IgD-negative memory B cell (primary cell): Measurements from ENCODE around the gene RBMS2. TPM values are rescaled to one million over a fixed set of nuclear protein-coding genes. Genes with fewer than 3 reads are reported as not detected.
"Not testable (repeated sequence)": the region's sequence is repeated elsewhere in the genome, so short reads cannot be mapped to it uniquely, and the experiment has no call there.

Source experiments
- H3K27ac Mint-ChIP-seq, 3 donors: one replicate each; pipeline ENCODE4 v1.8.0; 2020 to 2022; ENCODE audit warnings: mild to moderate bottlenecking in 3 of 3, mixed read lengths in 3 of 3, moderate library complexity in 1 of 3
- H3K27me3 Mint-ChIP-seq: one replicate; pipeline ENCODE4 v1.8.0; 2021; ENCODE audit warnings: mixed read lengths
- H3K36me3 Mint-ChIP-seq: one replicate; pipeline ENCODE4 v1.8.0; 2020; ENCODE audit warnings: mild to moderate bottlenecking, mixed read lengths
- H3K4me1 Mint-ChIP-seq, 3 donors: one replicate each; pipeline ENCODE4 v1.8.0; 2020 to 2022; ENCODE audit warnings: mixed read lengths in 3 of 3, mild to moderate bottlenecking in 1 of 3
- H3K4me3 Mint-ChIP-seq, 4 donors: one replicate each; pipeline ENCODE4 v1.8.0; 2020 to 2022; ENCODE audit warnings: mild to moderate bottlenecking in 4 of 4, mixed read lengths in 4 of 4, moderate library complexity in 3 of 4
- H3K9me3 Mint-ChIP-seq, 3 donors: one replicate each; pipeline ENCODE4 v1.8.0; 2020 to 2021; ENCODE audit warnings: mixed read lengths in 3 of 3, mild to moderate bottlenecking in 1 of 3
- polyA plus RNA-seq: library from polyadenylated mRNA; unstranded; fragments of 300-500 nt; fragmentation: Illumina TruSeq; gene quantifications from one replicate; pipeline ENCODE4 v1.2.3, GENCODE V29; 2021

Gene RBMS2
- 0.28 TPM for polyA plus RNA-seq

- peaks cover 2% of the 10 kb centered on the region for H3K36me3 Mint-ChIP-seq
- H3K4me1 Mint-ChIP-seq = peaks cover 8 to 15% (median 12%) of the 10 kb centered on the region in 3 donors
- H3K9me3 Mint-ChIP-seq = no peaks in the 10 kb centered on the region
- H3K27ac Mint-ChIP-seq = peak within 1 kb of the TSS in 1 of 3 donors; percentile 60
- peaks cover 17% of the 10 kb centered on the region for H3K27me3 Mint-ChIP-seq
- H3K4me3 Mint-ChIP-seq = peak within 1 kb of the TSS; percentile 27 to 92 (median 81)
These were observed at the start of gene RBMS2 for GRCh38 chr12:56521590-56522371. Gene RBMS2 (plus strand): TSS chr12:56521820. CDS start chr12:56522024, 204 bp downstream.

GRCh38 chr12:56474389-56474788, 47.2 kb upstream of the RBMS2 start:
- no peak overlapping the region for H3K27ac Mint-ChIP-seq
- no peaks in the 10 kb centered on the region for H3K9me3 Mint-ChIP-seq
- no peaks in the 10 kb centered on the region for H3K27me3 Mint-ChIP-seq
- no peak overlapping the region for H3K4me3 Mint-ChIP-seq
- peaks cover 5% of the 10 kb centered on the region for H3K36me3 Mint-ChIP-seq
- peaks cover 8 to 13% (median 13%) of the 10 kb centered on the region in 3 donors for H3K4me1 Mint-ChIP-seq

GRCh38 chr12:56476143-56476542, 45.5 kb upstream of the RBMS2 start:
- H3K27ac Mint-ChIP-seq = no peak overlapping the region
- H3K36me3 Mint-ChIP-seq = peaks cover 5% of the 10 kb centered on the region
- H3K9me3 Mint-ChIP-seq = no peaks in the 10 kb centered on the region
- H3K4me1 Mint-ChIP-seq = peaks cover 5 to 9% (median 8%) of the 10 kb centered on the region in 3 donors
- H3K4me3 Mint-ChIP-seq = no peak overlapping the region
- no peaks in the 10 kb centered on the region for H3K27me3 Mint-ChIP-seq

- Mint-ChIP-seq H3K27ac (peak overlapping the region in 1 of 3 donors; percentile 7), H3K9me3 (no peaks in the 10 kb centered on the region), H3K27me3 (no peaks in the 10 kb centered on the region), H3K4me1 (peaks cover 4 to 9% (median 7%) of the 10 kb centered on the region in 3 donors), H3K36me3 (peaks cover 5% of the 10 kb centered on the region), H3K4me3 (no peak overlapping the region)
These were observed 44.6 kb upstream of the RBMS2 start for GRCh38 chr12:56476972-56477432.

DNA sequence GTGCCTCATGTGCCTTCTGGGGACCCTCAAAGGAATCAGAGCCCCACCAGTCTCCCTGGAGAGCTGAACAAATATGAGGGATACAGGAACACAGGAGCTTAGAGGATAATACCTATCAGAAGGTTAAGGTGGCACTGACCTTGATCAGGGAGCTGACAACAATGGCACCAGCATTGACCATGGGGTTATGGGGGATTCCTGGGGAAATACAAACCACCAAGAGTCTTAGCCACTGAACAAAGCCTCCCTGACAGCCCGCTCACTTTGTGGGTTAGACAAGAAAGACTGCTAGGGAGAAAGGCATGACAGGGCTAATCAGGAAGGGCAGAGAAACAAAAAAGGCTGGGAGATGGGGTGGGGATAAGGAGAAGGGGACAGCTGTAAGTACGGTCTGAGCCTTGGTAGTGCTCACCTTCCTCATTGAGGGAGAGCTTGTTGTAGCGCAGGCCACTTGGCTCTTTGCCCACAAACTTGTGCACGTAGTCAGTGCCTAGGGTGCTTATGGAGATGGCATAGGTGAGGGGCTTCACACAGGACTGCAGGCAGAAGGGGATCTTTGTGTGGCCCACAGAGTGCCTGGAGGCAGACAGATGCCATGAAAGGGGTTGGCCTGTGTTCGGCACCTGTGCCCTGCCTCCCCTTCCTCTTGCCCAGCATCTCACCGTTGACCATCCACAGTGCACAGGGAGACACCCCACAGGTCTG, 43.9 kb upstream of the RBMS2 start:
- no peak overlapping the region for H3K27ac Mint-ChIP-seq
- H3K27me3 Mint-ChIP-seq = no peaks in the 10 kb centered on the region

DNA sequence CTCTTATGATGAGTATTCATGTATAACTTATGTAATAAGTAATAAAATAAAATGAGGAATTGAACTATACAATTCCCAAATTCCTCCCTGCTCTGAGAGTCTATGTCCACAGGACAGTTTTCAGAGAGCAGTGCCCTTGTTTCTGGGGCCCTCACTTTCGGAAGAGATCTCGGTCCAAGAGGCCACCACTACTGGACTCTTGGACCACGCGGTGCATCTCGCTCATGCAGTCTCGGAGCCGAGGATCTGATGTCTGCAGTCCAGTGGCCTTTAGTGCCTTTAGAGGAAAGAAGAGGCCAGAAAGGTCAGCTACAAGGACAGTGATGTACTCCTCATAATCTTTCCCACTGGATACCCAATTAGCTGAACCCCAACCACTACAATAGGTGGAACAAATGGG, 42.0 kb upstream of the RBMS2 start:
- H3K4me3 Mint-ChIP-seq = no peak overlapping the region
- H3K27ac Mint-ChIP-seq = no peak overlapping the region
- H3K27me3 Mint-ChIP-seq = no peaks in the 10 kb centered on the region
- H3K9me3 Mint-ChIP-seq = no peaks in the 10 kb centered on the region
- H3K36me3 Mint-ChIP-seq = peaks cover 5% of the 10 kb centered on the region
- H3K4me1 Mint-ChIP-seq = peaks cover 0 to 4% (median 3%) of the 10 kb centered on the region in 3 donors

More for the DNA sequence above, 43.9 kb upstream of the RBMS2 start:
- Mint-ChIP-seq H3K36me3 (peaks cover 5% of the 10 kb centered on the region), H3K4me3 (no peak overlapping the region), H3K4me1 (peaks cover 4 to 9% (median 5%) of the 10 kb centered on the region in 3 donors), H3K9me3 (no peaks in the 10 kb centered on the region)

- Mint-ChIP-seq H3K36me3 (no peaks in the 10 kb centered on the region), H3K27me3 (peaks cover 8% of the 10 kb centered on the region), H3K4me1 (peaks cover 9 to 21% (median 10%) of the 10 kb centered on the region in 3 donors), H3K9me3 (peaks cover 0 to 1% (median 0%) of the 10 kb centered on the region in 3 donors), H3K27ac (no peak overlapping the region), H3K4me3 (peak overlapping the region in 1 of 4 donors; percentile 55)
These were observed 37.1 kb upstream of the RBMS2 start for GRCh38 chr12:56484566-56484965.

DNA sequence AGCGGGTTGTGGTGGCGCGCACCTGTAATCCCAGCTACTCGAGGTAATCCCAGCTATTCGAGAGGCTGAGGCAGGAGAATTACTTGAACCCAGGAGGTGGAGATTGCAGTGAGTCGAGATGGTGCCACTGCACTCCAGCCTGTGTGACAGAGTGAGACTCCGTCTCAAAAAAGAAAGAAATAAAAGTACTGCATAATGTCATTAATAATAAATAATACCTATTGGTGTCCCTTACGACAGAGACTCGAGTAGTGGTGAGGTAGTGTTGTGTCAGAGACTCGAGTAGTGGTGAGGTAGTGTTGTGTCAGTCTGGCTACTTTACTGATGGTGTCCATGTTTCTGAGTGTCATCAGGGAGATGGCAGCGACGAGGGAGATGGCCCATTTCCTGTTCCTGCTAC, 34.9 kb upstream of the RBMS2 start:
- peaks cover 8 to 18% (median 10%) of the 10 kb centered on the region in 3 donors for H3K4me1 Mint-ChIP-seq
- peaks cover 0 to 1% (median 0%) of the 10 kb centered on the region in 3 donors for H3K9me3 Mint-ChIP-seq
- peaks cover 13% of the 10 kb centered on the region for H3K27me3 Mint-ChIP-seq
- peak overlapping the region; percentile 38 to 98 (median 78) for H3K4me3 Mint-ChIP-seq
- H3K27ac Mint-ChIP-seq = peak overlapping the region in 1 of 3 donors; percentile 9
- H3K36me3 Mint-ChIP-seq = no peaks in the 10 kb centered on the region

- H3K36me3 Mint-ChIP-seq = no peaks in the 10 kb centered on the region
- H3K4me3 Mint-ChIP-seq = peak overlapping the region; percentile 78 to 98 (median 94)
- H3K27ac Mint-ChIP-seq = peak overlapping the region; percentile 28 to 81 (median 39)
- H3K9me3 Mint-ChIP-seq = peaks cover 0 to 1% (median 0%) of the 10 kb centered on the region in 3 donors
- H3K4me1 Mint-ChIP-seq = peaks cover 8 to 18% (median 10%) of the 10 kb centered on the region in 3 donors
- H3K27me3 Mint-ChIP-seq = peaks cover 16% of the 10 kb centered on the region
These were observed 34.1 kb upstream of the RBMS2 start for GRCh38 chr12:56487448-56488040.

GRCh38 chr12:56488041-56488955, 33.3 kb upstream of the RBMS2 start, which contains the start of gene GLS2:
Gene GLS2 (minus strand): TSS chr12:56488161. CDS start chr12:56488118, 43 bp downstream.
- Mint-ChIP-seq H3K27ac (peak within 1 kb of the TSS; percentile 39 to 81 (median 45)), H3K4me3 (peak within 1 kb of the TSS; percentile 78 to 98 (median 94)), H3K36me3 (no peaks in the 10 kb centered on the region), H3K9me3 (peaks cover 0 to 1% (median 0%) of the 10 kb centered on the region in 3 donors), H3K4me1 (peaks cover 8 to 18% (median 10%) of the 10 kb centered on the region in 3 donors), H3K27me3 (peaks cover 16% of the 10 kb centered on the region)

DNA sequence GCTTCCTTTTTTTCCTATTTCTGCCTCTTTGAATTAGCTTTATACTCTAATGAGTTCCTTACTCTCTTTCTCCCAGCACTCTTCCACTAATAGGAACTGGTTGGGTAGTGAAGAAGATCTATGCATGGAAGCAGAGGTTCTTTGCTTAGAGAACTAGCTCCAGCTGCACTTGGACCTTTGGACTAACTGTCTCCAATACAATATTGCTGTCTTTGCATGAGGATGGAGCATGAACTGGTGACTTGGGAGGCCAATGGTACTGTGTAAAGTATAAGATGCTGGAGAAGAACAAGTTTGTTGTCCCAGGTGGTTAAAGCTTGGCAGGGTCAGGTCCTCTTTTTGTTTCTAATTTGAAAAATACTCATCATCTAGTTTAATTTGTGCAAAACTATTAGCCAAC, 31.3 kb upstream of the RBMS2 start:
- no peaks in the 10 kb centered on the region for H3K36me3 Mint-ChIP-seq
- peaks cover 8 to 18% (median 10%) of the 10 kb centered on the region in 3 donors for H3K4me1 Mint-ChIP-seq
- H3K27me3 Mint-ChIP-seq = peaks cover 16% of the 10 kb centered on the region
- H3K9me3 Mint-ChIP-seq = peaks cover 0 to 1% (median 0%) of the 10 kb centered on the region in 3 donors
- no peak overlapping the region for H3K27ac Mint-ChIP-seq
- peak overlapping the region in 1 of 4 donors; percentile 74 for H3K4me3 Mint-ChIP-seq

- not testable (repeated sequence) for H3K27me3 Mint-ChIP-seq, H3K36me3 Mint-ChIP-seq, H3K4me1 Mint-ChIP-seq, H3K27ac Mint-ChIP-seq, H3K9me3 Mint-ChIP-seq, H3K4me3 Mint-ChIP-seq
These were observed 28.1 kb upstream of the RBMS2 start for GRCh38 chr12:56493409-56494105.

GRCh38 chr12:56494106-56494415, 27.6 kb upstream of the RBMS2 start:
- H3K27me3 Mint-ChIP-seq, H3K9me3 Mint-ChIP-seq, H3K4me3 Mint-ChIP-seq, H3K27ac Mint-ChIP-seq, H3K36me3 Mint-ChIP-seq, H3K4me1 Mint-ChIP-seq: not testable (repeated sequence)

DNA sequence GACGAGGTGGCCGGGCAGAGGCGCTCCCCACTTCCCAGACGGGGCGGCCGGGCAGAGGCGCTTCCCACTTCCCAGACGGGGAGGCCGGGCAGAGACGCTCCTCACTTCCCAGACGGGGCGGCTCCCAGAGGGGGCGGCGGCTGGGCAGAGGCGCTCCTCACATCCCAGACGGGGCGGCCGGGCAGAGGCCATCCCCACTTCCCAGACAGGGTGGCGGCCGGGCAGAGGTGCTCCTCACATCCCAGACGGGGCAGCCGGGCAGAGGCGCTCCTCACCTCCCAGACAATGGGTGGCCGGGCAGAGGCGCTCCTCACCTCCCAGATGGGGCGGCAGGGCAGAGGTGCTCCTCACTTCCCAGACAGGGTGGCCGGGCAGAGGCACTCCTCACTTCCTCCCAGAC, 27.1 kb upstream of the RBMS2 start:
- H3K27me3 Mint-ChIP-seq, H3K4me3 Mint-ChIP-seq, H3K9me3 Mint-ChIP-seq, H3K36me3 Mint-ChIP-seq, H3K27ac Mint-ChIP-seq, H3K4me1 Mint-ChIP-seq: not testable (repeated sequence)
